ENCODE data around the gene CNOT1. TPM values are rescaled to one million over a fixed set of nuclear protein-coding genes. Genes with fewer than 3 reads are reported as not detected.

Gene CNOT1
- total RNA-seq, 2 experiments from 2014 or later = 164 to 184 TPM

DNA sequence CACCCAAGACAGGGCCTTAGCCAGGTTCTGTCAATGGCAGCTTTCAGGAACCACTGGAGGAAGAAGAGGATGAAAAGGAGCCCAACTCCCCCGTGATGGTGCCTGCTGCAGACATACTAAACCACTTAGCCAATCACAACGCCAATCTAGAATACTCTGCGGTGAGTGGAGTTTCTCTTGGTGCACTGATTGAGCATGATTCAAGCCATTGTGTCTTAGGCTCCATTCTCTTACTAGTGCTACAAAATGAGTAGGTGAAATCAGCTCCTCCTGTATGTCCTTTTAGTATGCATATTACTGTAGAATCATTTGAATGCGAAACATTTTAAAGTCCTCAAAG lies 112.9 kb downstream of the CNOT1 start:
- Histone ChIP-seq H3K4me1 (ENCODE audit: insufficient read depth, low read length) (peaks cover 19% of the 10 kb centered on the region), H3K36me3 (ENCODE audit: insufficient read depth, low read length) (peaks cover 42% of the 10 kb centered on the region), H3K9me3 (ENCODE audit: control insufficient read depth in 1 of 2, insufficient read depth in 1 of 2, low read length in 2 of 2) (no peaks in the 10 kb centered on the region), H3K27me3 (ENCODE audit: control insufficient read depth in 1 of 2, insufficient read depth in 2 of 2, low read length in 2 of 2) (no peaks in the 10 kb centered on the region), H3K4me3 (ENCODE audit: low read length) (no peak overlapping the region), H3K27ac (ENCODE audit: low read depth in 1 of 2, low read length in 2 of 2) (no peak overlapping the region)
- no peak for ATAC-seq (ENCODE audit: poor library complexity)
- intact Hi-C loops (cut with DNase I, micrococcal nuclease) = loop anchor here in 1 of 2 experiments (5.0 kb wide), 1 partner anchor 319 kb away; the partner anchor contains the start of gene CSNK2A2
- peak overlapping the region; percentile 50 for H3K27ac Mint-ChIP-seq
- peak overlapping the region; percentile 83 for H3K4me3 Mint-ChIP-seq
- no peak for DNase-seq
- H3K9me3 Mint-ChIP-seq = no peaks in the 10 kb centered on the region
- no peaks in the 10 kb centered on the region for H3K27me3 Mint-ChIP-seq
- ChIA-PET CTCF (no interaction called here), POLR2A (interaction anchor here (0.6 kb wide), 1 partner anchor 1331 kb away, joined by 4 read pairs; the partner anchor contains the start of genes PSME3IP1 and RSPRY1)
- H3K4me1 Mint-ChIP-seq (ENCODE audit: low read depth) = peaks cover 36% of the 10 kb centered on the region
- TF ChIP-seq CTCF (IDR thresholded peaks at IDR 0.05) = no peak
- H3K36me3 Mint-ChIP-seq (ENCODE audit: low read depth) = peaks cover 53% of the 10 kb centered on the region

DNA sequence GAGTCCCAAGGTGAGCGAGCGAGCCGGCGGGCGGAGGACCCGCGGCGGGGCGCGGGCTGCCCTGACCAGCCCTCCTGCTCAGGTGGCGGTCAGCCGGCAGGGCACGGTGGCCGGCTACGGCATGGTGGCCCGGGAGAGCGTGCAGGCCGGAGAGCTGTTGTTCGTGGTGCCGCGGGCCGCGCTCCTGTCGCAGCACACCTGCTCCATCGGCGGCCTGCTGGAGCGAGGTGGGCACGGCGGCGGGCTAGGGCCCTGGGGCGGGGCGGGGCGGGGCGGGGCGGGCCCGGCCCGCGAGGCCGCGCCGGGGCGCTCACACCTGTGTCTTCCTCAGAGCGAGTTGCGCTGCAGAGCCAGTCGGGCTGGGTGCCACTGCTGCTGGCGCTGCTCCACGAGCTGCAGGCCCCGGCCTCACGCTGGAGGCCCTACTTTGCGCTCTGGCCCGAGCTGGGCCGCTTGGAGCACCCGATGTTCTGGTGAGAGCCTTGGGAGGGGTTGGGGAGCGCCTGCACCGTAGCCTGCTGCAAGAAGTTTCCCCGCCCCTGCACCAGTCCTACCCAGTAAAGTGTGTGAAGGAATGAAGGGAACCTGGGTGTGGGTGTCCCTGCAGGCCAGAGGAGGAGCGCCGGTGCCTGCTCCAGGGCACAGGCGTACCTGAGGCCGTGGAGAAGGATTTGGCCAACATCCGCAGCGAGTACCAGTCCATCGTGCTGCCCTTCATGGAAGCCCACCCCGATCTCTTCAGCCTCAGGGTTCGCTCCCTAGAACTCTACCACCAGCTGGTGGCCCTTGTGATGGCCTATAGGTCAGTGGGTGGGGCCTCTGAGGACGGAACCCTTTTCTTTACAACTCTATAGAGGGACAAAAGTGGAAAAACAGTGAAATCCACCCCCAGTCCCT lies 113.5 kb downstream of the CNOT1 start:
- TF ChIP-seq CTCF (IDR thresholded peaks at IDR 0.05) = no peak
- CTCF ChIA-PET = interaction anchor here (2.1 kb wide), 1 partner anchor 240 kb away, joined by 6 read pairs; no protein-coding TSS in a partner anchor
- H3K9me3 ChIP-seq (ENCODE audit: control insufficient read depth in 1 of 2, insufficient read depth in 1 of 2, low read length in 2 of 2) = no peaks in the 10 kb centered on the region
- ATAC-seq (ENCODE audit: poor library complexity) = peak; percentile 70
- peak in 11 of 14 experiments; percentile 23 to 76 (median 35) for DNase-seq
- H3K27ac ChIP-seq (ENCODE audit: low read depth in 1 of 2, low read length in 2 of 2) = peak overlapping the region; percentile 66 to 72
- peak overlapping the region; percentile 75 for H3K4me3 ChIP-seq (ENCODE audit: low read length)
- Mint-ChIP-seq H3K36me3 (ENCODE audit: low read depth) (peaks cover 48% of the 10 kb centered on the region), H3K27ac (peak overlapping the region; percentile 90), H3K4me3 (peak overlapping the region; percentile 90), H3K27me3 (no peaks in the 10 kb centered on the region), H3K4me1 (ENCODE audit: low read depth) (peaks cover 38% of the 10 kb centered on the region), H3K9me3 (no peaks in the 10 kb centered on the region)
- POLR2A ChIA-PET = interaction anchor here (1.4 kb wide), 1 partner anchor 240 kb away, joined by 6 read pairs; no protein-coding TSS in a partner anchor
- peaks cover 21% of the 10 kb centered on the region for H3K4me1 ChIP-seq (ENCODE audit: insufficient read depth, low read length)
- intact Hi-C loops (cut with DNase I, micrococcal nuclease) = loop anchor here in 1 of 2 experiments (5.0 kb wide), 1 partner anchor 319 kb away; the partner anchor contains the start of gene CSNK2A2
- no peaks in the 10 kb centered on the region for H3K27me3 ChIP-seq (ENCODE audit: control insufficient read depth in 1 of 2, insufficient read depth in 2 of 2, low read length in 2 of 2)
- peaks cover 36% of the 10 kb centered on the region for H3K36me3 ChIP-seq (ENCODE audit: insufficient read depth, low read length)

DNA sequence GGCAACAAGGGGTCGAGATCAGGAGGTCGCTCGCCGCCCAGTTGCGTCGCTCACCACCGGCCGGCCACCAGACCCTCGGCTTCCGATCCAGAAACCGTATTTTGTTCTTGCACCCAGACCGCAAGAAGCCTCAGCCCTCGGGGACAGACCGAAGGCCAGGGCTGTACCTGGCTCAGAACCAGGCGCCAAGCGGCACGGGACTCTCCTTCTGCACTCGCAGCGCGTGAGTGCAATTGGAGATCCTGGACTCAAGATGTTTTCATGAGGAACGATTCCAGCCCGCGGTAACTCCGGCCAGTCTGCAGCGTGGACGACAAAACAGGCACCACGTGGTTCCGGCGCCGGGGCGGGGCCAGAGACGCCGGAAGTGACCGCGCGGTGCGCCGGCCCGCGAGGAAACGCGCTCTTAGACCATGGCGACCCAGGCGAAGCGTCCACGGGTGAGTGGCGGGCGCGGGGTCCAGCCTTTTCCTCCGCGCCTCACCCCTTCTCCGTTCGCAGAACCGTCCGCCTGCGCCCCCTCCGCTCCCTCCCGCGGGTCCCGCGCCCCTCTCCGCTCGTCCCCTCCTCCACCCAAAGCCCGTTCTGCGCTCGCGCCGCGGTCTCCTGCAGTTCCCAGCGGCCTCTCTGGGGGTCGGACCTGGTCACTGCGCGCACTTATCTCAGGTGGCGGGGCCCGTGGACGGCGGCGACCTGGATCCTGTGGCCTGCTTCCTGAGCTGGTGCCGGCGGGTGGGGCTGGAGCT lies 114.3 kb downstream of the CNOT1 start, which contains the start of gene SETD6:
SETD6 (plus strand) TSS at position 393 of the 746 bp plus-strand sequence; CDS start at position 414, 21 bp downstream.
- peak within 1 kb of the TSS; percentile 75 for H3K4me3 ChIP-seq (ENCODE audit: low read length)
- no peak for TF ChIP-seq CTCF (IDR thresholded peaks at IDR 0.05)
- H3K4me1 Mint-ChIP-seq (ENCODE audit: low read depth) = peaks cover 38% of the 10 kb centered on the region

More for the DNA sequence above, 114.3 kb downstream of the CNOT1 start, which contains the start of gene SETD6:
- H3K27ac ChIP-seq (ENCODE audit: low read depth in 1 of 2, low read length in 2 of 2) = peak within 1 kb of the TSS; percentile 66 to 72
- ChIA-PET CTCF (interaction anchor here (0.6 to 2.1 kb wide), 4 partner anchors 224 to 743 kb away, joined by 3 to 6 read pairs (median 4); no protein-coding TSS in a partner anchor), POLR2A (interaction anchor here (1.3 to 1.4 kb wide), 2 partner anchors 241 kb away, joined by 3 to 6 read pairs; no protein-coding TSS in a partner anchor)
- Mint-ChIP-seq H3K36me3 (ENCODE audit: low read depth) (peaks cover 40% of the 10 kb centered on the region), H3K27me3 (no peaks in the 10 kb centered on the region), H3K4me3 (peak within 1 kb of the TSS; percentile 90), H3K27ac (peak within 1 kb of the TSS; percentile 90), H3K9me3 (no peaks in the 10 kb centered on the region)
- H3K27me3 ChIP-seq (ENCODE audit: control insufficient read depth in 1 of 2, insufficient read depth in 2 of 2, low read length in 2 of 2) = no peaks in the 10 kb centered on the region
- H3K4me1 ChIP-seq (ENCODE audit: insufficient read depth, low read length) = peaks cover 21% of the 10 kb centered on the region
- peaks cover 28% of the 10 kb centered on the region for H3K36me3 ChIP-seq (ENCODE audit: insufficient read depth, low read length)
- ATAC-seq (ENCODE audit: poor library complexity) (peak; percentile 53), DNase-seq (peak in 13 of 14 experiments; percentile 31 to 80 (median 65))
- no peaks in the 10 kb centered on the region for H3K9me3 ChIP-seq (ENCODE audit: control insufficient read depth in 1 of 2, insufficient read depth in 1 of 2, low read length in 2 of 2)
- intact Hi-C loops (cut with DNase I, micrococcal nuclease) = loop anchor here in 1 of 2 experiments (5.0 kb wide), 1 partner anchor 318 kb away; the partner anchor contains the start of gene CSNK2A2

Measured in CD4-positive, alpha-beta T cell (primary cell).